ENCODE data around the gene ZNF804B. TPM values are rescaled to one million over a fixed set of nuclear protein-coding genes. Genes with fewer than 3 reads are reported as not detected.
A peak's percentile ranks its signal among the peaks of the same experiment; 100 is the strongest.

The ZNF804B gene
- total RNA-seq, 1 donor from 2014 or later, result 6.9 TPM

DNA sequence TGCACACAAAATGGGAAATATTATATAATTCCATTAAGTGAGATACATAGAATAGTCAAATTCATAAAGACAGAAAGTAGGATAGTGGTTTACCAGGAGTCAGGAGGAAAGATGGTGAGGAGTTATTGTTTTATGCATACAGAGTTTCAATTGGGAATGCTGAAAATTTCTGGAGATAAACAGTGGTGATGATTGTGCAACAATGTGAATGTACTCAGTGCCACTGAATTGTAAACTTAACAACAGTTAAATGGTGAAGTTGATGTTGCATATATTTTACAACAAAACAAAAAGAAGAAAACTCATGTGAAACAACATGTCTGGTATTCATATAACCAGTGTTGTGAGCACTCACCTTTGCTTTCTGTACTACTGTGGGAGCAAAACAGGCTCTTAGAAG is 204.9 kb downstream of the ZNF804B start:
- FAIRE-seq (no peak), DNase-seq (ENCODE audit: low spot score in 2 of 2) (no peak)

DNA sequence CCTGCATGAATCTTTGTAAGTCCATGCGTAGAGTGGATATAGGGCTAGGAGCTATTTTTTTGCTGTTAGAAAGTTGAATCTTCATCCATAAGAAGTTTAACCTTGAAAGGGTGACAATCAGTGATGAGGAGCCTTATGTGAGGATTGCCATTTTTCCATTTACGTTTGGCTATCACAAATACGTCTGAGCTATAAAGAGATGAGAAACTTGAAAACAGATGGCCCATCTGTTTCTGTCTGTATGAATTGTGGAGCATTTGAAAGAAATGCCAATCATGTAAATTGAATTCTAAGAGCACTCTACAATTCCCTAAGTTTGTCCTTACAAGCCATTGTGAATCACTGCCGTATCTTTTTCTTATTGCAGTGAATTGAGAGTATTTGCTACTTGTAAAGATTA is 205.9 kb downstream of the ZNF804B start:
- FAIRE-seq (no peak), DNase-seq (ENCODE audit: low spot score in 2 of 2) (no peak)

DNA sequence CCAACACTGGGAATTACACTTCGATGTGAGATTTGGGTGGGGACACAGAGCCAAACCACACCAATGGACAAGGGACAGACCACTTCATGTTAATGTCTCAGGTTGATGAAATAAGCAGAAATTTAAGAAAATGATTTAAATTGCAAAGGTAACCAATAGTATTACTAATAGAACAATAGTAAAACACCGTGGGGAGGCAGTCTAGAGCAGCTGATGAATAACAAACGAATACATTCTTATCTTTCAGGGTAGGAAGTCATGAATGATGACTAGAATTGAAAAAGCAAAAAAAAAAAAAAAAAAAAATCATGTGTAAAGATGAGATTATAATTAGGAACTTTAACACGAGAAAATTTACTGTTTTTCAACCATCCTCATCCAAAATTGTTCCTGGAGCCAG is 207.9 kb downstream of the ZNF804B start:
- FAIRE-seq (no peak), DNase-seq (ENCODE audit: low spot score in 2 of 2) (no peak)

DNA sequence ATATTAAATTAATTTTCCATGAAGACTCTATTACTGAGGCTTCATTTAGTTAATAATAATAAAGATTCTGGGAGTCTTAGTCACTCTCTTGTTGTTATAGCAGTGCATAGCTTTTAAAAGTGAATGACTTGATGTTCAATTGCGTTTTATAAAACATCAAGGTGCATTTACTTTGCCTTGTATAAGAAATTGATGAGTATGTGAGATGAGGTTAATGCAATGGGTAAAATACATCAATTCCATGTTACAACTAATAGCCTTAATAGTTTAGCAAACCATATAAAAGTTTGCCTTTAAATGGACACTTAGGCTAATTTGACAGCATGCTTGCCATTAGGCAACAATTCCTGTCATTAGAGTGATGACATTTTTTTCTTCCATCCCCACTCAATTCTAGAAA is 209.7 kb downstream of the ZNF804B start:
- DNase-seq (ENCODE audit: low spot score in 2 of 2) (no peak), FAIRE-seq (no peak)

DNA sequence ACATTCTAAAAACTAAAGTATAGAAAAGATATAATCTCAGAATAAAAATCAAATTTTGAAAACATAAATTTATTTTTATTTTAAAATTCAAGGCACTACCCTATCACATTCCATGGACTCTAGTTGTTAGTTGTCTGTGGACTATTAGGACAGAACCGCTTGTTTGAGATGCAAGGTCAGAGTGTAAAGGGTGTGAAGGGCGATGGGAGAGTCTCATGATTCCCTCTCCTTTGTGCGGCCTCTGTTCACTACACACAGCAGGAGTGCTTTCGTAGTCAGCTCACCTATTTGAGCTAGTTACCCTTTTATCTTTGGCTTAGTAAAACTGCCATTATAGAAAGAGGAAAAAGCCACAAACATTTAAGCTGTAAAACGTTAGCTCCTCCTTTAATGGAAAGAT is 225.8 kb downstream of the ZNF804B start:
- FAIRE-seq (peak; percentile 49), DNase-seq (ENCODE audit: low spot score in 2 of 2) (no peak)

DNA sequence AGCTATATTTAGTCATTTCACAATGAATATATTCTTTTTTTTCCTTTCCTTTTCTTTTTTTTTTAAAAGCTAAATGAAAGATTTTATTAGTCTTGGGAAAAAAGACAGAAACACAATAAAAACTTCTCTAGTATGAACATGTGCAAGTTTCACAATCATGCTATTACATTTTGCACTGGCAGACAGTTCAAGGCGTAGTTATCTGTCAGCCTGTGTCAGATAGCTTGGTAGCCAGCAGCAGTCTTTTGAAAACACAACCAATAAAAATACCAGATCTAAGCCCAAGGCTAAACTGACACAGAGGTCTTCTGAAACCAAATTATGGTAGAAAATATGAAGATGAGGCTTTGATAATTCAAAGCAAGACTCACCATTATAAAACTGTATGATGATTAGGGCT is 241.8 kb downstream of the ZNF804B start:
- no peak for DNase-seq (ENCODE audit: low spot score in 2 of 2)
- FAIRE-seq, result no peak

DNA sequence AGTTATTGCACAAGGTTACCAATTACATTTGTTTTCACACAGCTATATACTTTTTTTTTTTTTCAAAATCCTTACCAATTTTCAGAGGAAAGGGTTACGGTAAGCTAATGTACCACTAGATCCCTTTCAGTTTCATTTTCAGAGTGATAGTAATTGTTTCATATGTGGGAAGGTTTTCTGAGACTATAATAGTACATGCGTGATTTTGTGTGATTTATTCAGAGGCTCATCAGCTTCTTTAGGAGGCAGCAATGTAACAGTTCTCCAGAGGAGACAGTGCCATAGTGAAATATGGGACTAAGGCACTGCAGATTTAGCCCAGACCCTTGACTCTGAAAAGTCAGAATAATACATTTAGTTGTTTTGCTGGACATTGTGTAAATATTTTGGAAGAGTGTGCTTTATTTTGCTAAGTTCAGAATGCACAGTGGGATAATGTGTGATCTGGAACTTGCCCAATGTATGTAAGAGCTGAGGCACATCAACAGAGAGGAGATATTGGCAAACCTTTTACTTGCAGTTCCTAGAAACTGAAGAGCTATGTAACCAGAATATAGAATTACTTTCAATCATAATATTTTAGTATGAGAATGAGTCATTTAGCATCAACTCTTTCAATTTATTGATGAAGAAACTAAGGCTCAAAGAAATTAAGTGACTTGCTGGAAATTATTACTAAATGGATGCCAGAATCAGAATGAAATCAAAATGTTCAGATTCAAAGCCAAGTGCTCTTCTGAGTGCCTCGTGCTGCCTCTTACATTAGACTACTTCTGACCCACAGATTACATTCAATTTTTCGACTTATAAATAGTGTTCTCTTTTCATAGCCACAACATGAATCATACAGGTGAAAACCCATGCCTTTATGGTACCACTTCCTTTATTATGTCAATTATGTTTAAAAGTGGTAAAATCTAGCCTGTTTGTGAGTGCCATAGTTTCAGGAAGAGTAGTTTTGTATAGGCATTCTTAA is 243.8 kb downstream of the ZNF804B start:
- no peak for DNase-seq (ENCODE audit: low spot score in 2 of 2)
- no peak for FAIRE-seq

DNA sequence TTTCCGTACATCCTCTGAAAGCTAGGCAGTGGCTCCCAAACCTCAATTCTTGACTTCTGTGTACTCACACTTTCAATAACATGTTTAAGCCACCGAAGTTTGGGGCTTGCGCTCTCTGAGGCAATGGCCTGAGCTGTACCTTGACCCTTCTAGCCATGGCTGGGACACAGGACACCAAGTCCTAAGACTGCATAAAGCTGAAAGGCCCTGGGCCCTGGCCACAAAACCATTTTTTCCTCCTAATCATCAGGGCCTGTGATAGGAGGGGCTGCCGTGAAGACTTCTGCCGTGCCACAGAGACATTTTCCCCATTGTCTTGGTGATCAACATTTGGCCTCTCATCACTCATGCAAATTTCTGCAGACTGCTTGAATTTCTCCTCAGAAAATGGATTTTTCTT is 252.5 kb downstream of the ZNF804B start:
- FAIRE-seq (no peak), DNase-seq (ENCODE audit: low spot score in 2 of 2) (no peak)

DNA sequence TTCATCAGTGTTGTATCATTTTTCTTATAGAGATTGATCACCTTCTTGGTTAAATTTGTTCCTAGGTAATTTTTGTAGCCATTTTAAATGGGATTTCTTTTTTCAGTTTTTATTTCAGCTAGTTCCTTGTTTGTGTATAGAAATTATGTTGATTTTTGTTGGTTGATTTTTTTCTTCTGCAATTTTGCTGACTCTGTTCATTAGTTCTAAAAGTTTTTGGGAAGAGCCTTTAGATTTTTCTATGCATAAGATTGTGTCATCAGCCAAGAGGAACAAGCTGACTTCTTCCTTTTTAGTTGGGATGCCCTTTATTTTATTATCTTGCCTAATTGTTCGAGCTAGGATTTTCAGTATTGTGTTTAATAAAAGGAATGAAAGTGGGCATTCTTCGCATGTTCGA is 258.2 kb downstream of the ZNF804B start:
- no peak for FAIRE-seq
- no peak for DNase-seq (ENCODE audit: low spot score in 2 of 2)

DNA sequence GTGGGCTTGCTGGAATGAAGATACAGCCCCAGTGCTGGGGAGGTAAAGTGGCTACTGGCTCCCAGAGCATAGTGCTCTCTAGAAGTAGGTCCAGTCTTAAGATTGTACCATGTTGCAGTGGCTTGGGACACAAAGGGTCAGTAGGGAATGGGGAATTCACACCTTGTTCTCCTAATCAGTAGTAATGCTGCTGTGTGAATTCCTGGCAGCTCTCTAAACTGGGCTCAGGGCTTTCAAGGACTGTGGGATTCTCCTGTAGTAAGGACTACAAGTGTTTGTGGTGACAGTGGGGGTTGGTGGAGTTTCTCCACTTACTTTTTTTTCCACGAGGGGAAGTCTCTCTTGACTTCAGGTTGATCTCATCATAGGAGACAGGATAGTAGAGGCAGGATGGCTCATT is 262.2 kb downstream of the ZNF804B start:
- FAIRE-seq, result no peak
- no peak for DNase-seq (ENCODE audit: low spot score in 2 of 2)

DNA sequence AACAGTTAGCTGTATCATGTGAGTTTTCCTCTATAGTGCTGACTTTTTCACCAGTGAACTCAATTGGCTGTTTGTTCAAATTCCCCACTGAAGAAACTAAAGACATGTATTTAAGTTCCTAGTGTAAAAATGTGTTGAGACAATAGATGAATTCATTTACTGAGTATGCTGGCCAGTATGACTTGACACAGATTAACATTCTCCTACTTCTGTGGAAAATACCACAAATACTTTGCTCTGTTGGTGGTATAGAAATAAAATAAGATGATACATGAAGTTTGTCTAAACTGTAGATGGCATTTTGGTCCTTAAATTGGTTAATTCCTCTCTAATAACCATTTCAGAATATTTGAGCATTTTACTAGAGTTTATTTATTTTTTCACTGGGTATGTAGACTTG is 263.7 kb downstream of the ZNF804B start:
- no peak for DNase-seq (ENCODE audit: low spot score in 2 of 2)
- no peak for FAIRE-seq

DNA sequence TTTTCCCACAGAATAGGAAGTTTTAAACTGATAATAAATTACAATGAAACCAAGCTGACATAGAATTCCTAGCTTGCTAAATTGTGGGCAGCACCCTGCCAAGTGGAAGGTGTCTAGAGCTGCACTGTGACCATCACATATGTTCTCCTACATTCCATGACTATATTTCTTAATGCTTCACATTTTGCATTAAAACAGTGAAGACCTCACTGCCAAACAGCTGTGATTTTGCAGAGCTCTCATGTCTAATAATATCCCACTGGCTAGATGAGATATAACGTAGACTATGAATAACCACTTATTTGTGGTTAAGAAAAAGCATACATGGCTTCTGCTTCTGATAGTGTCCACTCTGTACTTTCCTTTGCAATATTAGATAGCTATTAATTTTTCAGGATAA is 264.4 kb downstream of the ZNF804B start:
- FAIRE-seq, result no peak

DNA sequence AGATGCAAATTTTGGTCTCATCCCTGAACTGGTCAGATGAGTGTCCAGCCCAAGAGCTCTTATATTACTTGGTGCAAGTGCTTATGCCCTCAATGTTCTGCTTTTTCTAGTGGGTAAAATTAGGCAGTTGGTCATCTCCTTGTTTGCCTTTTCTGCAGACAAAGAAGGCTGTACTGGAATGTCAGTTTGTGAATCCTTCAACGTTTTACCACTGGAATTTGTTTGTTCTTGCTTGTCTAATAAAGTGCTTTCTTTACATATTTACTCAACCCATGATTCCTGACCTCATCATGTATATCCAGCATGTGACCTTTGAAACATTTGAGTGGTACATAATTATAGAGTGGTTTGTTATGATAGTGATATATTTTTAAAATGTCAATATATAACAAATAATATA is 268.3 kb downstream of the ZNF804B start:
- DNase-seq (ENCODE audit: low spot score in 2 of 2) (no peak), FAIRE-seq (no peak)

More for the DNA sequence above, 264.4 kb downstream of the ZNF804B start:
- DNase-seq (ENCODE audit: low spot score in 2 of 2), result no peak

DNA sequence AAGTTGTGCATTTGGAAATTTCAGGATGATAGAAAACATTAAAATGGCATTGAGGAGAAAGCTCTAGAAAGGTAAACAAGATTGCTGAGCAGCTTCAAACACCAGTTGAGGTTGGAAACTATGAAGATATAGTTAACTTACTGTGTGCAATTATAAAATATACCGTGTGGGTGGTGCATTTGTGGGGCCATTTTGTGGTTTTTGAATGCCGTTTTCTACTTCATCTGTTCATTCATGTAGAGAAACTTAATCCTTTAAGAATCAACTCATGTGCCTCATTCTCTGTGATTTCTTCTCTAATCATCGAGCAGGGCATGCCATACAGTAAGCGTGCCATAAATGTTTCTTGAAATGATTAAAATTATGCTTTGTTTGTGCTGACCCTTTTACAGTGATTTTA is 268.8 kb downstream of the ZNF804B start:
- no peak for DNase-seq (ENCODE audit: low spot score in 2 of 2)
- FAIRE-seq, result no peak

DNA sequence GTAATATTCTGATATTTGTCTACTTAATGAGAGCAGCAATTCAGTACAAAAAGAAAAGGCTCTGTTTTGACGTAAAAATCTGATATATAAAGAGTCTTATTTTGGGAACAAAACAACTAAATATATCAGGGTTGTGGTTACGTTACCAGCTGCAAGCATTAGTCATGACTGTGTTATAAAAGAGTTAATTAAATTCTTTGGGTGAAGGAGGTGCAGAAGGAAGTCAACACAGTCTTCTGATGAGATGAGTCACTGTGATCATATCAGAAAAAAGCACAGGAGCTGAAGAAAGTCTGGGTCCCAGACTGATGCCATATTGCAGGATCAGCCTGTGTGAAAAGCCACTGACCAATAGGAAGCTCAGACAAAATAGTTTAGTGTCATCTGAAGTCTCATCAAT is 270.4 kb downstream of the ZNF804B start:
- no peak for DNase-seq (ENCODE audit: low spot score in 2 of 2)
- FAIRE-seq, result no peak

DNA sequence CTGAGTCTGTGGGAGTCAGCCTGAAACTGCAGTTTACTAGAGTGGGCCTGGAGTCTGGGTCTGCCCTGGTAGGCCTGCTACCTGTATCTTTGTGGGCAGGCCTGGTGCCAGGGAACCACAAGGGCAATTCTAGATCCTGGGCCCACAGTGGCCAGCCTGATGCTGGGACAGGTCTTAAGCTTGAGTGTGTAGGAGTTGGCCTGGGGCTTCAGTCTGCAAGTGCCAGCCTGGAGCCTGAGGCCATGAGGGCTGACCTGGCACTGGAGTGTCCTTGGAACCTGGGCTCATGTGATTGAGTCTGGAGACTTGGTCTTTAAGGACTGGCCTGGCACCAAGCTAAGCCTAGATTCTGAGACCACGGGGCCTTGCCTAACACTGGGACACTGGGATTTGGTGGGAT is 281.7 kb downstream of the ZNF804B start:
- no peak for DNase-seq (ENCODE audit: low spot score in 2 of 2)
- FAIRE-seq, result no peak

DNA sequence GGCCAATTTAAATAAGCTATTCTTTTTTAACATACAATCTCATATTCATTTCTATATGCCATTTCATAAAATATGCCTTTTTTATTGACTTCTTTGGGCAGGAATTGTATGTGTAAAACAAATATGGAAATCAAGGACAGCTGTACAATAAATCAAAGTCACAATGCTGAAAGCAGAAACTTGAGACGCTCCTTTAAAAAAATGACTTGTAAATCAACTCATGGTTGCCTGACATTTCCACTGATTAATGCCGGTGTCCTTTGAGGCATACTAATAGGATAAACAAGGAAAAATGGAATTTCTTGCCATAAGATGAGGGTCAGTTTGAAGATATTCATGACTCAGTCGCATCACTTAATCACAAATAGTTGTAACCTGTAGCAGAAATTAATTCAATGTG is 283.4 kb downstream of the ZNF804B start:
- DNase-seq (ENCODE audit: low spot score in 2 of 2) (no peak), FAIRE-seq (no peak)

DNA sequence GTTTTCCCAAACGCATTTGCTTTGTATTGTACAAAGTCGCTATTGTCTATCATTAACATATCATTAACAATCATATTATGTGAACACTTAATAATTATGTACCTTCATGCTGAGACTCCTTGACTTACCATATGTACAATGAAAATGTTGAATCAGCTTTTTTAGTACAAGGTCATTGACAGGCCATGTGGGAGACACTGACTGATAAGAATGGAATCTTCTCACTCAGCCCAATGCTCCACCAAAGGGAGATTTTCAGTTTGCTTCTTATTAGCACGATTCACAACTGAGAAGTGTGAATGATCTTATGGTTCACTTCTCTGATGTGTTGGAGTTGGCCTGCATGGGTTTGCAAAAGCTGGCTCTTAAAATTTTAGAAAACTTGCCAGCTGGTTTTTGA is 289.5 kb downstream of the ZNF804B start:
- FAIRE-seq, result no peak
- DNase-seq (ENCODE audit: low spot score in 2 of 2), result no peak

DNA sequence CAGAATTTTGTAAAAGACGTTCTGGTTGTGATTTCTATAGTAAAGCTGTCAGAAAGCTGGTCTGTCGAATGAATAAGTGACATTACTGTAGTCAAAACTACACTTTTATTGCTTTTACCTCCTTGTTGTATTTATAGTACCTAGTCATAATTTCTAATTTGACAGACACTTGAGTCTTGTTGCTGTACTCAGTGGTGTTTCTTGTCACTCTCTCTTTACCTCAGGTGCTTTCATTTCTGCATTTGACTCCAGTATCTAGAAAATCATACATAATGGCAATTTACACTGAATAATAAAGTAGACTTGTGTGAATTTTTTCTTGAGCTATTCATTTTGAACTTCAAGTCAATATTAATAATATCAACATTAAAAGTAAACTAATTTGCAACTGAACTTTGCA is 293.6 kb downstream of the ZNF804B start:
- no peak for FAIRE-seq
- DNase-seq (ENCODE audit: low spot score in 2 of 2), result no peak

DNA sequence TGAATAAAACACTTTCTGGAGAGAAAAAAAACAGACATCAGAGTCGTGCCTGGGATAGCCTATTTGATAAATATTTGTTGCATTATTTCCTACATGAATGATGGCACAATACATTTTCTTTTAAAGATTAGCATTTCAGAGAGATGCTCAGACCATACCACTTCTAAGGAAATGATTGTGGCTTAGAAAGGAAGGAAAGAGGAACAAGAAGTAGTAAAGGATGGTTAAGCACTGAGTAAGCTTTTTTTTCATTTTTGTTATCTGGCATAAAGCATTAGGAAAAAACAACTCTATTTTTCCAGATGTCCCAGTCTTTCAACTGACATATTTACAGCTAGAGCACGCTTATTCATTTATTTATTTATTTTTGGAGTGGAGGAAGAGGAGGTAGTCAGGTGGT is 294.9 kb downstream of the ZNF804B start:
- DNase-seq (ENCODE audit: low spot score in 2 of 2) (no peak), FAIRE-seq (no peak)

DNA sequence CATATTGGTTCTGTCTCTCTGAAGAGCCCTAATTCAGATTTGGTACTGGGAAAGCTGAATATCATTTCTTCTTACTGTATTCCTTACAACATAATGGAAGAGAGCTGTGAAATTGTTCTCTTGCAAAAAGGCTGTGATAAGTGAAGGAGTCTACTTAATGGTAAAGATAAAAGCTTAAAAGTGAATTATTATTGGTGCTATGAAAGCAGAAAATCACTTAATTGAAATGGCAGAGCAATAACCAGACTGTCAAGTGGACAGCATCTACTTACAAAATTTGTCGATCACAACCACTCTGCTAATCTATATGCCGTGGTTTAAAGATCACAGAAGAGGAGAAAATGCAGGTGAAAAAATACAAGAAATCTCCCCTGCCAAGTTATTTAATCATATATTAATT is 300.7 kb downstream of the ZNF804B start:
- DNase-seq (ENCODE audit: low spot score in 2 of 2), result no peak
- no peak for FAIRE-seq

DNA sequence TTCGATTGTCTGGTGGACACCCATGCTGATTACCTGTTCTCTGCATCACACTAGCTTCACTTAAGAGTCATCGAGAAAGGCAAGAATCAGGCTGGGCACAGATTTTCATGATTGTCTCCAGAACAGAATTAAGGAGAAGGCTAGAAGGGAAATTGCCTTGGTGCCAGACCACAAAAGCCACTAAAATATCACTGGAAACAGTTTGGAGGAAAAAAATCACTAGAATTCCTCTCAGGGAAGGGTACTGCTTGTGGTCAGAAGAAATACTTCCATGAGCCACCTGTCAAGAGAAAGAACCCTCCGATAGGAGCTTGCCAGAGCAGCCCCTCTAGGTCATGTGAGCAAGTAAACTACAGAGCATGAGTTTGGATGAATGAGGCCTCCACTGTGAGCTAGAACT is 305.3 kb downstream of the ZNF804B start:
- no peak for DNase-seq (ENCODE audit: low spot score in 2 of 2)
- no peak for FAIRE-seq

DNA sequence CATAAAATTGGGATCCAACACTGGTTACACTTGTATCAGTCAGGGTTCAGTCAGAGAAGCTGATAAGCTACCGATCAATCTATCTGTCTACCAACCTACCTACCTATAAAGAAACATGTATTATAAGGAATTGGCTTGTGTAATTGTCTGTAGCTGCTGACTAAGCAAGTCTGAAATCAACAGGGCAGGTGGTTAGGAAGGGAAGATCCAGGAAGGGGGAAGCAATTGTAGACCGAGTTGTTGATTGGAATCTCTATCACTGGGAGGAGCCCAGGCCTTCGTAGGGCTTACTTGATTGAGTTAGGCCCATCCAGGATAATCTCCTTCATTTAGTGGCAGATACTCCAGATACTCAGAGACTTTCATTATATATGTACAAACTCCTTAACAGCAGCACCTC is 307.5 kb downstream of the ZNF804B start:
- DNase-seq (ENCODE audit: low spot score in 2 of 2) (no peak), FAIRE-seq (no peak)

All from frontal cortex (tissue), 4 donors.